ENCODE data around the gene GTF2A1L.

DNA sequence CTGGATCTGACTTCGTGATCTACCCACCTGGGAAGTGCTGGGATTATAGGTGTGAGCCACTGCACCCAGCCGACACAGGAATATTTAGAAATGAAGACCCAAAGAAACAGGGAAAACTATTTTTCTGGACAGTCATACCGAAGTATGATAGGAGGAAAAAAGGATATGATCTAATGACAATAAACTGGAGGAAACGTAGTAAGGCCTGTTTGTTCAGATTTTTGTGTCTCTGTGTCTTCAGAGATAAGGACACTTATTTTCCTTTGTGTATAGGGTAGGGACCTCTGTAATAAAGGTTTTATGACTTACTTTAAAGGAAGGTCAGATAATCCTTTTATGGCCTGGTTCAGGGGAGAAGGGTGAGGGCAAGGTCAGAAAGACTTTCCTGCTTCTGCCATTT is 55.9 kb downstream of the GTF2A1L start:
- TF ChIP-seq, protein P1, sequence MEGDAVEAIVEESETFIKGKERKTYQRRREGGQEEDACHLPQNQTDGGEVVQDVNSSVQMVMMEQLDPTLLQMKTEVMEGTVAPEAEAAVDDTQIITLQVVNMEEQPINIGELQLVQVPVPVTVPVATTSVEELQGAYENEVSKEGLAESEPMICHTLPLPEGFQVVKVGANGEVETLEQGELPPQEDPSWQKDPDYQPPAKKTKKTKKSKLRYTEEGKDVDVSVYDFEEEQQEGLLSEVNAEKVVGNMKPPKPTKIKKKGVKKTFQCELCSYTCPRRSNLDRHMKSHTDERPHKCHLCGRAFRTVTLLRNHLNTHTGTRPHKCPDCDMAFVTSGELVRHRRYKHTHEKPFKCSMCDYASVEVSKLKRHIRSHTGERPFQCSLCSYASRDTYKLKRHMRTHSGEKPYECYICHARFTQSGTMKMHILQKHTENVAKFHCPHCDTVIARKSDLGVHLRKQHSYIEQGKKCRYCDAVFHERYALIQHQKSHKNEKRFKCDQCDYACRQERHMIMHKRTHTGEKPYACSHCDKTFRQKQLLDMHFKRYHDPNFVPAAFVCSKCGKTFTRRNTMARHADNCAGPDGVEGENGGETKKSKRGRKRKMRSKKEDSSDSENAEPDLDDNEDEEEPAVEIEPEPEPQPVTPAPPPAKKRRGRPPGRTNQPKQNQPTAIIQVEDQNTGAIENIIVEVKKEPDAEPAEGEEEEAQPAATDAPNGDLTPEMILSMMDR (IDR thresholded peaks at IDR 0.05; ENCODE audit: low read depth, low read length), result no peak
- no peak for TF ChIP-seq EZH2phosphoT487 (IDR thresholded peaks at IDR 0.05; ENCODE audit: low read depth)

Data from OCI-LY3 (cell line).